HG03521 (cell line): ENCODE data around the gene FYN.

Experiments
- ATAC-seq: cut with Tn5 transposase; IDR thresholded peaks from one replicate; pipeline ENCODE4 v1.9.1; 2021; ENCODE audit warnings: mild to moderate bottlenecking, moderate library complexity; ENCODE audit not compliant: unreplicated experiment

Gene FYN

GRCh38 chr6:111713236-111713635, 160.0 kb downstream of the FYN start:
- no peak for ATAC-seq

GRCh38 chr6:111711984-111712752, 161.1 kb downstream of the FYN start:
- no peak for ATAC-seq

DNA sequence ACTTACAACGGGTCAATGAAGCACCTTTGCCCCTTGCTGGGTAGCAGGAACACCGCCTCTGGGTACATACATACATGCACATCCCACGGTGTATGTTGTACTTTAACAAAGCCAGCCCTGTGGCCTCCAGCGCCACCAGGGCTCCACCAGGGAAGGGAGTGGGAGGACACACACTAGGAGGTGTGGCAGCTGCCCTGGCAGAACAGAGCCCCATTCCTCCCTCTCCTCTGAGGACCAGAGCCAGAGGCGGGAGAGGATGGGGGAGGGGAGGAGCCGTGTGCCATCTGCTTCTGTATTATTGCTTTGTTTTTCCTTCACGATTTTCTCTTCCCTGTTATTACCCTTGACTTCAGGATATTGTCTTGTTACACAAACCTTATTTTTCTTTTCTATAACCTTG, 161.8 kb downstream of the FYN start:
- no peak for ATAC-seq

- no peak for ATAC-seq
Observed at GRCh38 chr6:111710911-111711310, 162.3 kb downstream of the FYN start.

DNA sequence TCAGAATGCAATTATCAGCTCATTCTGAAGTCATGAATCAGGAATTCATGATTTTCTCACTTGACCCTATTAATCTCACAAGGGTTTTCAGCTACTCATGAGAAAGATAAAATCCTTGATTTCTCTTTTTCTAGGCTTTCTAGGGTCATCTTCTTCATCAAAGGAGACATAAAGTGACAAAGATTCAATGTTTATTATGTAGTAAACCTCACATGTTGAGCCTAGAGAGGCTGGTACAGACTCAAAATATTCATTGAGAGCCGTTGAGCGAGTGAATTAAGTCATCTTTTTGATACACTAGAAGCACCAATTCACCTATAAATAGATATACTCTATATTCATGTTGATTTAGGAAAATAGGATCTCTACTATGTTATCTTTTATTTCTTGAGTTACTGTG, 162.8 kb downstream of the FYN start:
- no peak for ATAC-seq

DNA sequence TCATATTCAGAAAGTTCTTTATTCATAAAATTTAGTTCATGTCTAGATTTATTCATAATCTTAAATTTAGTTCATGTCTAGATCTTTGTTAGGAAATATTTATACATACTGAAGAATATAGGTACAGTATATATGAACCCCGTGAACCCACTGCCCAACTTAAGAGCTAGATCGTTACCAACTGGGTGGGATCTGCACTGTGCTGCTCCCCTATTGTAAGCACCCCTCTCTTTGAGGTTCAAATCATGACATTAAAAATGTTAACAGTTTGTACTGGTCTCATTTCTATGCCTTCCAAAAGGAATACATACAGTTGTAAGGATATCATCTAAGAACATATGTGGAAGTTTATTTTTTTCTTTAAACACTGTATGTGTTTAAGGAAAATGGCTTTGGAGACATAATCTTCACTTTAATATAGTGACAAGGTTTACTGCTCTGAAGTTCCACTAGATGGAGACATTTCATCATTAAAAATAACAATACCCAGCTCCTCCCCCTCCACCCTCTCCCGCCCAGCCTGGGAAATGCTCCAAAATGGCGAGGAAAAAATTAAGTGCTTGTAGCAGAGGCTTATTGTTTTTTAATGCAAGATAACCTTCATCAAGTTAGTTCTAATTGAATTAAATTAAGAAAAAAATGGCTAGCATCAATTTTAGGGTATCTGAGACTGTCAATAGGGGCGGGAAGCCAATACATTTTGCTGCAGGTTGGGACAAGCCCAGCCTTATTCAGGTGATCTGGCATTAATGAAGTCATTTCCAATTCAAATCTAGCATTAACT, 163.4 kb downstream of the FYN start:
- peak; percentile 64 for ATAC-seq

DNA sequence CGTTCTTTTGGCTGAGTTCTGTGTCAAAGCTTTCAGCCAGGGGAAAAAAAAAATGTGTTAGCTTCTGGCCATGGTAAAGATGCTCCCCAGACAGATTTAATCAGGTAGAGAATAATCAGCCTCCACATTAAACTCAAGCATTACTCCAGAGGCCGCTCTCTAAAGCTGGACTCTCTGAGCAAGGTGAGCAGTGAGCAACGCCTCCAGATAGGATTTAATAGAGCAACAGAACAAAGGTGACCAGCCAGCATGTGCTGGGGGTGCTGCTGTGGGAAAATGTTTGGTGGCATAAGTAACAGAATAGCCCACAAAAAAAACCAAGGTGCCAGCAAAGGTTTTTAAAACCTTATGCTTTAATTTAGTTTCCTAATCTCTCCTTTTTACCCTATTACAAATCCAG, 164.1 kb downstream of the FYN start:
- no peak for ATAC-seq

- no peak for ATAC-seq
Observed at GRCh38 chr6:111707773-111708172, 165.5 kb downstream of the FYN start.

DNA sequence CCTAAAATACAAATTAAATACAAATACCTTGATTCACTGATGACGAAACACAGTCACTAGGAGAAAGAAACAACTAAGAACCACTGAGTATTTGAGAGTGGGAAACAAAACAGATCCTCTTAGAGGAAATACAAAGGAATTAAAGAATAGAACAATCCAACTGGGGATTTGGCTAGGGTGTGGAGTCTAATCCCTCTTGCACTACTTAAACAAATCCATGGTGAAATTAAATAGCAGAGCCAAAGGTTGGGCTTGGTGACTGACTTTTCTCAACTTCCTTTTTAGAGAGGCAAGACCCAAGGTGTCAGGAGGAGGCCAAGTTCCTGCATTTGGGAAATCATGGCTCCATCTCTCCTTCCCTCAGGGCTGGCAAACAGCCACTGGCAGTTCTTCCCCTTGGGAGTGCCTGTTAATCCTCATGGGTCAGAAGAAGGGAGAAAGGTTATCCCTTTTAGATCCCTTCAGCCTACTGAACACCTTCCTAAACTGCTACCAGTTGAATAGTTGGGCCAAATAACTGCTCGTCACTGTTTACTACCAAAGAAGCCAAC, 166.3 kb downstream of the FYN start:
- no peak for ATAC-seq

DNA sequence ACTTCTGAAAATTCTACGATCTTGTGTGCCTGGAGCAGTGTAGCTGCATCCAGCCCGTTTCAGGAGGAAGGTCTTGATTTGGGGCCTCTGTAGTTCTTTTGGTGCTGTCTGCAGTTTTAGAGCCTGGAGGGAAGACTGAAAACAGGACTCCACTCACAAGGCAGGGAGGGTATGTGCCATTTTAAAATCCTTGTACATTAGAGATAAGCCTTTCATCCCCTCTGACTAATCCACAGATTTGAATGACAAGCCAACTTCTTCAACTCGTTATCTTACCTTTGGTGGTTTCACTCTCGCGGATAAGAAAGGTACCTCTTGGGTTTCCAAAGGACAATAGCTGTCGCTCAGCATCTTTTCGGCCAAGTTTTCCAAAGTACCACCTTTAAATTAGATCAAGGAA, 169.5 kb downstream of the FYN start:
- no peak for ATAC-seq

- no peak for ATAC-seq
Observed at GRCh38 chr6:111702268-111702667, 171.0 kb downstream of the FYN start.

GRCh38 chr6:111701146-111701545, 172.1 kb downstream of the FYN start:
- no peak for ATAC-seq

- no peak for ATAC-seq
Observed at GRCh38 chr6:111700135-111700690, 173.0 kb downstream of the FYN start.

- no peak for ATAC-seq
Observed at GRCh38 chr6:111699123-111699522, 174.1 kb downstream of the FYN start.

DNA sequence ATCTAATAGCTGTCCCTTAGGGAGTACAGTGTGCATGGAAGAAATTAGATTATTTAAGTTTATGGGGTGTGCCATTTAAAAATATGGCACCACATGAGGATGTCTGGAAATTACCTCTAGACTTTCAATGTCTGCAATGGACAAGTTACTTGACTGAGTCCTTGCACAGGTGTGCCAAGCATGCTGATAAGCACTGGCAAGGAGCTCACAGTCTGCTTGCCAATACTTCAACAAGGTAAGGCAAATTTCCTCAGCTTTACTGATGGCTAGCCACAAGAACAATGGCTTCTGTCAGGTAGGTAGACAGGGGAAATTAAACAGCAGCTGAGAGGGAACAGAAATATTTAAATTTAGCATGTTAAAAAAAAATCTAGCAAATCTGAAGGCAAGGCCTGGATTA, 176.4 kb downstream of the FYN start:
- ATAC-seq: no peak

DNA sequence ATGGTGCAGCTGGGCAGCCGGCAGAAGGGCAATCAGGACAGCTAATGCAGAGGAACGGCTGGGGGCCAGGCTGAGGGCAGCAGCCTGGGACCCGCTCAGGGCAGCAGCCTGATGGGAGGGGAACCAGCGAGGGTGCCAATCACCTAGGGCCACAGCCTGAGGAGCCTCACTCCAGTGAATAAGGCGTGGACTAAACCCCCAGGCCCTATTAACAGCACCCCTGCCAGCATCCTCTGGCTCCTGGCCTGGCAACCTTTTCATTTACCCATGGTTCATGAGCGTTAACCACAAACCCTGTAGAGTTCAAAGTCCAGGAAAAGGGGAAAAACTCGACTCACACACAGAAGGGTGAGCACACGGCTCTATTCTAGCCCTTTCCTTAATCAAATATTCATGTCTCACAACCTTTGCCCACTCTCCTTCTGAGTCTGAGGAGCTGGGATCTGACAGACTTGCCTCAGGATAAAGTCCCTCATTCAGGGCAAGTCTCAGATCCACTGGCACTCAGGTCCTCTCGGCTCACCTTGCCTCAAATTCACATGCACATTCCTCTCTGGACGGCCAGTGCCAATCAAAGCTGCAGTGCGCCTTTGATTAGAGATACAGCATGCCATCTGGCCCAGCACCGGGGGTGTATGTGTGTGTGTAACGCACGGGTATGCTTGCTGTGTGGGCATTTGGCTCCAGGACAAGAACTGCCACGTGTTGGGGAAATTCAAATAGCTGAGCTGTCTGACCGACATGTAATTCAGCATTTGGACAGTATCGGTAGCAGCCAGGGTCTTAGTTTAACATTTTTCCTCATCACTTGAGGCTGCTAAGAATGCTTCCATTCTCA, 180.7 kb downstream of the FYN start:
- ATAC-seq: no peak

- ATAC-seq: no peak
Observed at GRCh38 chr6:111691345-111692225, 181.7 kb downstream of the FYN start.

GRCh38 chr6:111689946-111690345, 183.3 kb downstream of the FYN start:
- no peak for ATAC-seq

GRCh38 chr6:111689419-111689818, 183.8 kb downstream of the FYN start:
- ATAC-seq: no peak

- ATAC-seq: no peak
Observed at GRCh38 chr6:111688331-111688730, 184.9 kb downstream of the FYN start.
